Endometrium (tissue), 2 donors: ENCODE results near the gene GPBAR1.

ENCODE experiments used
- FAIRE-seq: peaks from 2 replicates; lab custom pipeline; 2012; peaks lifted over from hg19 to GRCh38; lab: Jason Lieb, UNC
- donor health status: control.
- donor health status: control.

Gene GPBAR1, protein sequence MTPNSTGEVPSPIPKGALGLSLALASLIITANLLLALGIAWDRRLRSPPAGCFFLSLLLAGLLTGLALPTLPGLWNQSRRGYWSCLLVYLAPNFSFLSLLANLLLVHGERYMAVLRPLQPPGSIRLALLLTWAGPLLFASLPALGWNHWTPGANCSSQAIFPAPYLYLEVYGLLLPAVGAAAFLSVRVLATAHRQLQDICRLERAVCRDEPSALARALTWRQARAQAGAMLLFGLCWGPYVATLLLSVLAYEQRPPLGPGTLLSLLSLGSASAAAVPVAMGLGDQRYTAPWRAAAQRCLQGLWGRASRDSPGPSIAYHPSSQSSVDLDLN

GRCh38 chr2:218260742-218261422 is at the start of gene GPBAR1:
TSS of gene GPBAR1 (plus strand) at chr2:218261015. CDS start at chr2:218262725, 1,710 bp downstream.
- no peak for FAIRE-seq

- no peak for FAIRE-seq
Measured at GRCh38 chr2:218214116-218214515, 46.7 kb upstream of the GPBAR1 start.

GRCh38 chr2:218216336-218216673 is 44.5 kb upstream of the GPBAR1 start:
- no peak for FAIRE-seq

GRCh38 chr2:218216674-218217359 is 44.0 kb upstream of the GPBAR1 start, which contains the start of gene ARPC2:
TSS of gene ARPC2 (plus strand) at chr2:218217189. CDS start at chr2:218217471, 282 bp downstream.
- FAIRE-seq: no peak

DNA sequence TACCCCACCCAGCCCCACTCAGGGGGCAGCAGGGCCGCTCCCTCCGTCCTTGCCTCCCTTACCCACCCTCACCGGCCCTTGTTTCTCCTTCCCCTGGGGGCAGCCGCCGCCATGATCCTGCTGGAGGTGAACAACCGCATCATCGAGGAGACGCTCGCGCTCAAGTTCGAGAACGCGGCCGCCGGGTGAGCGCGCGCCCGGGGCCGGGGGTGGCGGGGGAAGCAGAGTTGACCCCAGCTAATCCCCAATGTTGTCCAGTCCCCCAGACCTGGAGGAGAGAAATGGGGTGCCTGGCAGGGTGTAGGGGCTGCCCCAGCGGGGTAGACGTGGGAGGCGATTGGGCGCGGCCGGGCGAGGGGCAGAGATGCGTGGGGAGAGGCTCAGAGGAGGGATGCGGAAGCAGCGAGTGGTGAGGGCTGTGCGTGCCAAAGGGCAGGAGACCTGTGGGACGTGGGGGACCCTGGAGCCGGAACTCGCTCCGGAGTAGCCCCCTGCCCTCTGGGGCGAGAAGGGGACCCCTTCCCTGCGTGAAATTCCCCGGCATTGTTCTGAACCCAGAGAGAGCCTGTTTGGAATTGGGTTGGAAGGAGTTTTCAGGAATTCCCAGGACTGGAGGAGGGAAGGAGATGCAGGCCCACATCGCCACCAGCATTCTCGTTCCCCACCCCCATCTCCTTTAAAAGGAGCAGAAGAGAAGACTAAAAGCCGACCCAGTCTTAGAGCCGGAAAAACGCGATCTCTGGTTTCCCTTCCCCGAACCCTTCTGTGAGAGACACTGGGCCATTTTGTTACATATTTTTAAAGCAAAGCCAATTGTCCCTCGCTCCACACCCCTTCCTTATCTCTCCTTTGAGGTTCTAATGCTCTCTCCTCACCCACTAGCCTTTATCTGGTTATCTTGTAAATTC is 43.2 kb upstream of the GPBAR1 start:
- no peak for FAIRE-seq

DNA sequence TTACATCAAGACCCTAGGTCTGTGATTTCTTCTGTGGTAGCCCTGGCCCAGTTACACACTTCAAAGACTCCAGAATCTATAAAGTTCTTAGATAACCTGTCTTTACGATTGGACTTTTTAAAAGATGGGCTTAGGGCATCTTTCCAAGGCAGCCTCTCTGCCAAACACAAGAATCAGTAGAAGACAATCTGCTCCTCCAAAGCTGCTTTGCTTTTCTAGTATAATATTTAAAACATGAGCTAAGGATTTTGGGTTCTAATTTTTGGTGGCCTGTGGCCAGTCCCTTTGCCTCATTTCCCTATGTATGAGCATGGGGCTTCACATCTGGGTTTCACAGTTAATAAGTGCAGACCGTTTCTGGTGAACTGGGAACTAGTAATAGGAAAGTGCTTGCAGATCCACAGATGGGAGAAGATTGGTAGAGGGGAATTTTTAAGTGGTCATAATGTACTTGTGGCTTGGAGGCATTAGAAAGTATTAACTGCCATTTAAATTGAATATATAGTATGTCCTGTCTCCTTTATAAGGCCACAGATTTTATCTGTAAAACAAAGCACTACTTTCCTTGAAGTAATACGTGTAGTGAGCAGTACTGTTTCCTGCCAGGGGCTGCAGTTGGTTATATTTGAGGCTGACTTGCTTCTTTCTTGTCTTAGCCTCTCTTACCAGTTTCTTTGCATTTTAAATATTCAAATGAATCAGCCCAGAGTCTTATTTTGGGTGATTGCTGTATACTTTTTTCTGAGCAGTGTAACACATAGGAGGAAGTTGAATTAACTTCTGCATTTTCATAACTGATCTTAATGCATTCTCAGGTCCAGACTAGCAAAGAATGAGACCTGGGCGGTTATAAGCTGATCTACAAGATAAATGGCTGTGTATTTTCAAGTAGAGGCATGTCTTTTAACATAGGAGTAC is 42.3 kb upstream of the GPBAR1 start:
- no peak for FAIRE-seq

- no peak for FAIRE-seq
Measured at GRCh38 chr2:218219934-218220333, 40.9 kb upstream of the GPBAR1 start.

DNA sequence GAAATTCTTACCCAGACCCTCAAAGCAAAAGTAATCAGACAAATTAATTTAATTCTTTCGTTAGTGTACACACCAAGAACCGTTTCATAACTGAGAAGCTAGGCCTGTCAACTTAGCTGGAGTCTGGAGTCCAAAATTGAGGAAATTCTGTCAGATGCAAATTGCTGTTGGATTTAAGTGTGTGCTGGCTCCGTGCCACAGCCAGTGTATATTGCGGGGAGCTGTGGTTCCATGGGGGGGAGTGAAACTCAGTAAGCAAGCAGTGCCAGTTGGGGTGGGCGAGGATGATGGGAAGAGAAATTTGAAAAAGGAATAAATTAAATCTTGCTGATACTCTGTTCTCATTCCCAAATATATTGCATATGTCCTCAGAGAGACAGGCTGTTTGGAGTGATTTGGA is 39.8 kb upstream of the GPBAR1 start:
- no peak for FAIRE-seq

- FAIRE-seq: no peak
Measured at GRCh38 chr2:218223046-218223445, 37.8 kb upstream of the GPBAR1 start.

- FAIRE-seq: no peak
Measured at GRCh38 chr2:218224186-218224585, 36.6 kb upstream of the GPBAR1 start.

- no peak for FAIRE-seq
Measured at GRCh38 chr2:218226903-218227302, 33.9 kb upstream of the GPBAR1 start.

DNA sequence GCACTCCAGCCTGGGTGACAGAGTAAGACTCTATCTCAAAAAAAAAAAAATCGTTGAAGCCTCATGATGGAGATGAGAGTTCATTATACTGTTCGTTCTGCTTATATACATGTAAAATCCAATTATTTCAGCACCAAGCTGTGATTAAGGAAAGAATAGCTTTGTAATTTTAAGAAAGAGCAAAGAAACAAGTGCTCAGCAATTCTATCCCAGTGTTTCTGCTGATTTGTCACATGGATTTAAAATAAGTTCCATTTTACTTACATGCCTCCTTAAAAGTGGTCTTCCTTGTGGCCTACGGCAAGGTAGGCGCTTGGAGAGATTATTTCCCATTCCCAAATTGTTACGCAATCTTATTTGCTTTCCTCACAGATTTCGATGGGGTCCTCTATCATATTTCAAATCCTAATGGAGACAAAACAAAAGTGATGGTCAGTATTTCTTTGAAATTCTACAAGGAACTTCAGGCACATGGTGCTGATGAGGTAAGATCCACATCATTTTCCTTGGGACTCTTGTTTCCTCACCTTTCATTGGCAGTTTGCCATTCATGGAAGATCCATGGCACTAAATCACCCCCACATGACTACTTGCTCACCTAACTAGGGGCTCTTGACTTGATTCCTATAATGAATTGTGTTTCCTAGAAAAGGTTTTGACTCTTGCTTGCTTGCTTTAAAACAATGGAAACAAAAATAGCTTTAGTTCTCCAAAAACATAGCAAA is 32.3 kb upstream of the GPBAR1 start:
- no peak for FAIRE-seq

DNA sequence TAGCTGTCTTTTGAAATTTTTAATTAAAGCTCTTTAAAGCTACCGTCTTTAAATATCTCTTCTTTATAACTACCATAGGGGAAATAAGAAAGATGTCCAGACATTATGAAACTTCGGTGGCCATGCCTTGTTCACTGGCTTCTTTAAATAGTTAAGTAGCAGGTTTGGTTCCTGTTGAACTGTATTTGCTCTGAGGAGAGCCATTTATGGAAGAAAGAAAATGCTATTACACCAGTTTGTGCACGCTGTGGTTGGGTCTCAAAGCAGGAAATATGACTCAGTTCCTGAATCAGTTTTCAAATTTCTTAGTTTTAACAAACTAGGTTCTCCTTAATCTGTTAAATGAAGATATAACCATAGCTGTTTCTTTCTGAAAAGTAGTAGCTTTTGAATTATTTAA is 31.6 kb upstream of the GPBAR1 start:
- no peak for FAIRE-seq

GRCh38 chr2:218229851-218230250 is 31.0 kb upstream of the GPBAR1 start:
- FAIRE-seq: no peak

GRCh38 chr2:218230882-218231281 is 29.9 kb upstream of the GPBAR1 start:
- FAIRE-seq: no peak

- FAIRE-seq: no peak
Measured at GRCh38 chr2:218233543-218233942, 27.3 kb upstream of the GPBAR1 start.

- FAIRE-seq: no peak
Measured at GRCh38 chr2:218234521-218234920, 26.3 kb upstream of the GPBAR1 start.

GRCh38 chr2:218235017-218235416 is 25.8 kb upstream of the GPBAR1 start:
- FAIRE-seq: no peak

DNA sequence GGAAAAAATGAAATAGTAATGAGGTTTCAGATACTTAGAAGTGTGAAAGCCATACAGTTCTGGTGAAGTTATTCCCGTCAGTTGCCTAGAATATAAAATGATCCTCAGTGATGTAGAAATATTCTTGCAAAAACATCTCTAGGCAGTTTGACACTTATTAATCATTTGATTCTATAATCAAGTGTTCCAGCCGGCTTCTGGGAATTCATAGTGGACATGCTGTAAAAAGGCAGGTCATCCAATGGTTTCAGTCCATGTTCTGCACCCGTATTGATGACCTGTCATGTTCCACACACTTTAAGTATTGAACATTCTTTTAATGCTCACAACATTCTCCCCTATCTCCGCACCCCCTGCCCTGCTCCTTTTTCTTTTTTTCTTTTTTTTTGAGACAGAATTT is 24.0 kb upstream of the GPBAR1 start:
- FAIRE-seq: no peak

GRCh38 chr2:218238887-218239286 is 21.9 kb upstream of the GPBAR1 start:
- FAIRE-seq: no peak
